ENCODE measurements around the gene NOX5.

DNA sequence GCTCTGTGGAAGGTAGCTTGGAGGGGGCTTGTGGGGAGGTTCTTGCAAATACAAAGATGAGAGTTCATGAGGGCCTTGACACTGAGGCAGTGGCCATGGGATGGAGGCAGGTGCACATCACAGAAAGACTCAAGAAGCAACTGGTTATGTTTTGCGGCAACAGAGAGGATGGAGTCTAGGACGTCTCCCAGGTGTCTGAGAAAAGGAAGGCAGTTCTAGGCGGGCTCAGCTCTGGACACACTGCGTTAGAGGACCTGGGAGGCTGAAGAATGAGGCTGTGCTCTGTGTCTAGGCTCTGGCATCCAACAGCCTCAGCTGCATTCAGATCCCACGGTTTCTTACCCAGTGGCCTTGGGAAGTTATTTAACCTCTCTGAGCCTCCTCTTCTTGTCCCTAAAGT is 23.5 kb downstream of the NOX5 start:
- TF ChIP-seq, protein P1, sequence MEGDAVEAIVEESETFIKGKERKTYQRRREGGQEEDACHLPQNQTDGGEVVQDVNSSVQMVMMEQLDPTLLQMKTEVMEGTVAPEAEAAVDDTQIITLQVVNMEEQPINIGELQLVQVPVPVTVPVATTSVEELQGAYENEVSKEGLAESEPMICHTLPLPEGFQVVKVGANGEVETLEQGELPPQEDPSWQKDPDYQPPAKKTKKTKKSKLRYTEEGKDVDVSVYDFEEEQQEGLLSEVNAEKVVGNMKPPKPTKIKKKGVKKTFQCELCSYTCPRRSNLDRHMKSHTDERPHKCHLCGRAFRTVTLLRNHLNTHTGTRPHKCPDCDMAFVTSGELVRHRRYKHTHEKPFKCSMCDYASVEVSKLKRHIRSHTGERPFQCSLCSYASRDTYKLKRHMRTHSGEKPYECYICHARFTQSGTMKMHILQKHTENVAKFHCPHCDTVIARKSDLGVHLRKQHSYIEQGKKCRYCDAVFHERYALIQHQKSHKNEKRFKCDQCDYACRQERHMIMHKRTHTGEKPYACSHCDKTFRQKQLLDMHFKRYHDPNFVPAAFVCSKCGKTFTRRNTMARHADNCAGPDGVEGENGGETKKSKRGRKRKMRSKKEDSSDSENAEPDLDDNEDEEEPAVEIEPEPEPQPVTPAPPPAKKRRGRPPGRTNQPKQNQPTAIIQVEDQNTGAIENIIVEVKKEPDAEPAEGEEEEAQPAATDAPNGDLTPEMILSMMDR (CRISPR knock-in tag; IDR thresholded peaks at IDR 0.05): no peak
- no peak for TF ChIP-seq ZSCAN12 (CRISPR knock-in tag; IDR thresholded peaks at IDR 0.05)
- no peak for TF ChIP-seq NFIC (IDR thresholded peaks at IDR 0.05; ENCODE audit: low read length)
- no peak for TF ChIP-seq POLR2A (IDR thresholded peaks at IDR 0.05; ENCODE audit: insufficient read depth in 1 of 2, low read depth in 2 of 2, low read length in 2 of 2)
- no peak for TF ChIP-seq XRCC5 (optimal IDR thresholded peaks at IDR 0.05; ENCODE audit: low read length)
- TF ChIP-seq ZNF547 (CRISPR knock-in tag; IDR thresholded peaks at IDR 0.05): no peak
- no peak for TF ChIP-seq EP300 (IDR thresholded peaks at IDR 0.05; ENCODE audit: low read depth in 2 of 2, low read length in 2 of 2)
- no peak for TF ChIP-seq EP300 (CRISPR knock-in tag; IDR thresholded peaks at IDR 0.05; ENCODE audit: borderline replicate concordance)
- TF ChIP-seq CEBPG (CRISPR knock-in tag; IDR thresholded peaks at IDR 0.05): no peak
- TF ChIP-seq ZNF83 (CRISPR knock-in tag; IDR thresholded peaks at IDR 0.05; ENCODE audit: borderline replicate concordance): no peak
